Caco-2 (cell line): Measurements from ENCODE around the gene TEAD1. TPM values are rescaled to one million over a fixed set of nuclear protein-coding genes. Genes with fewer than 3 reads are reported as not detected.

ENCODE experiments used
- BruUV-seq: library from RNA; stranded (reverse); fragments of 400-500 nt; replicated peaks from 2 replicates; lab custom pipeline; 2021; lab: Mats Ljungman, UMichigan
- CTCF ChIA-PET: fragments of 300-600 bp; sonication (Branson Sonifier 250); formaldehyde crosslinking; loops from one replicate; lab custom pipeline; 2022; ENCODE audit warnings: antibody characterized with exemption; lab: Charles Lee
- POLR2A ChIA-PET: fragments of 300-600 bp; sonication (Branson Sonifier 250); formaldehyde crosslinking; loops from one replicate; lab custom pipeline; 2022; ENCODE audit warnings: antibody characterized with exemption; lab: Charles Lee
- DNase-seq, 2 experiments: peaks; one replicate each; pipeline versions ENCODE4 v3.0.0 to v3.0.0-alpha.2; 2020 to 2022
- H3K27me3 ChIP-seq: replicated peaks from 2 replicates; pipeline ENCODE4 v1.6.0; 2011; ENCODE audit warnings: low read length; ENCODE audit not compliant: control insufficient read depth, insufficient read depth
- H3K36me3 ChIP-seq: 2 replicates; pipeline ENCODE4 v1.5.1; 2011; ENCODE audit warnings: low read length; ENCODE audit not compliant: control insufficient read depth, insufficient read depth
- H3K4me1 ChIP-seq: fragments of 250-450 bp; sonication (Bioruptor Pico); 2 replicates; pipeline ENCODE4 v1.5.1; 2020; ENCODE audit warnings: mild to moderate bottlenecking
- H3K4me3 ChIP-seq: 2 replicates; pipeline ENCODE4 v1.5.1; 2011; ENCODE audit warnings: low read depth, mild to moderate bottlenecking, control low read depth, low read length
- H3K9me3 ChIP-seq: fragments of 250-450 bp; sonication (Bioruptor Pico); 2 replicates; pipeline ENCODE4 v1.5.1; 2020; ENCODE audit warnings: mild to moderate bottlenecking, moderate library complexity
- H3K27ac Mint-ChIP-seq: one replicate; pipeline ENCODE4 v1.8.0; 2022; ENCODE audit warnings: mixed read lengths; ENCODE audit not compliant: unreplicated experiment
- H3K27me3 Mint-ChIP-seq: one replicate; pipeline ENCODE4 v1.8.0; 2022; ENCODE audit warnings: mixed read lengths; ENCODE audit not compliant: insufficient read depth, unreplicated experiment
- H3K36me3 Mint-ChIP-seq: one replicate; pipeline ENCODE4 v1.8.0; 2022; ENCODE audit warnings: mild to moderate bottlenecking, mixed read lengths; ENCODE audit not compliant: insufficient read depth, unreplicated experiment
- H3K4me1 Mint-ChIP-seq: one replicate; pipeline ENCODE4 v1.8.0; 2022; ENCODE audit warnings: low read depth, mixed read lengths; ENCODE audit not compliant: unreplicated experiment
- H3K4me3 Mint-ChIP-seq: one replicate; pipeline ENCODE4 v1.8.0; 2022; ENCODE audit warnings: mild to moderate bottlenecking, moderate library complexity, mixed read lengths; ENCODE audit not compliant: unreplicated experiment
- H3K9me3 Mint-ChIP-seq: one replicate; pipeline ENCODE4 v1.8.0; 2022; ENCODE audit warnings: mixed read lengths; ENCODE audit not compliant: unreplicated experiment
- CTCF ChIP-seq, 2 experiments: fragments of 200-600 bp in 1 of 2; IDR thresholded peaks; 1 replicate in 1 of 2; 2 replicates in 1 of 2; pipeline versions ENCODE4 v1.5.1 to v1.8.0; 2011 to 2022; ENCODE audit warnings: antibody characterized with exemption in 1 of 2, control low read depth in 1 of 2, inconsistent platforms in 1 of 2, low read depth in 1 of 2, low read length in 1 of 2, mild to moderate bottlenecking in 1 of 2, moderate library complexity in 1 of 2; ENCODE audit not compliant: insufficient read depth in 1 of 2, severe bottlenecking in 1 of 2, unreplicated experiment in 1 of 2
- intact Hi-C: fragments of 100-400 bp; cut with micrococcal nuclease; formaldehyde crosslinking; loops from one replicate; pipeline ENCODE4 v1.10.0; 2022; ENCODE audit not compliant: unreplicated experiment
- total RNA-seq: library from RNA; stranded (reverse); gene quantifications from 2 replicates; pipeline ENCODE4 v1.2.3, GENCODE V29; 2022

Gene TEAD1
- total RNA-seq, 1 experiment from 2014 or later = 144 TPM

- H3K4me3 ChIP-seq = no peak overlapping the region
- H3K9me3 Mint-ChIP-seq = no peaks in the 10 kb centered on the region
- peaks cover 40% of the 10 kb centered on the region for H3K36me3 Mint-ChIP-seq
- peaks cover 71% of the 10 kb centered on the region for H3K4me1 Mint-ChIP-seq
- CTCF ChIA-PET = no interaction called here
- intact Hi-C loops = no loop called here
- no peaks in the 10 kb centered on the region for H3K36me3 ChIP-seq
- no peaks in the 10 kb centered on the region for H3K27me3 Mint-ChIP-seq
- POLR2A ChIA-PET = interaction anchor here (0.7 kb wide), 1 partner anchor 1169 kb away, joined by 3 read pairs; no protein-coding TSS in a partner anchor
- no peaks in the 10 kb centered on the region for H3K9me3 ChIP-seq
- BruUV-seq = no TSS peak
- H3K27ac Mint-ChIP-seq = peak overlapping the region; percentile 70
- H3K27me3 ChIP-seq = no peaks in the 10 kb centered on the region
- TF ChIP-seq CTCF (IDR thresholded peaks at IDR 0.05; ENCODE audit: insufficient read depth in 1 of 2, low read depth in 1 of 2, low read length in 1 of 2, severe bottlenecking in 1 of 2, unreplicated experiment in 1 of 2) = no peak
- peaks cover 60% of the 10 kb centered on the region for H3K4me1 ChIP-seq
- DNase-seq = no peak
- no peak overlapping the region for H3K4me3 Mint-ChIP-seq
These were observed 53.5 kb downstream of the TEAD1 start for GRCh38 chr11:12727563-12728211.

GRCh38 chr11:12728417-12728816, 54.2 kb downstream of the TEAD1 start:
- BruUV-seq = no TSS peak
- TF ChIP-seq CTCF (IDR thresholded peaks at IDR 0.05; ENCODE audit: insufficient read depth in 1 of 2, low read depth in 1 of 2, low read length in 1 of 2, severe bottlenecking in 1 of 2, unreplicated experiment in 1 of 2) = no peak
- H3K36me3 ChIP-seq = no peaks in the 10 kb centered on the region
- Mint-ChIP-seq H3K9me3 (no peaks in the 10 kb centered on the region), H3K4me1 (peaks cover 70% of the 10 kb centered on the region), H3K27ac (no peak overlapping the region), H3K4me3 (no peak overlapping the region), H3K36me3 (peaks cover 38% of the 10 kb centered on the region), H3K27me3 (no peaks in the 10 kb centered on the region)
- CTCF ChIA-PET = no interaction called here
- no peaks in the 10 kb centered on the region for H3K27me3 ChIP-seq
- no peak overlapping the region for H3K4me3 ChIP-seq
- DNase-seq = no peak
- POLR2A ChIA-PET = no interaction called here
- H3K4me1 ChIP-seq = peaks cover 60% of the 10 kb centered on the region
- no peaks in the 10 kb centered on the region for H3K9me3 ChIP-seq
- intact Hi-C loops = no loop called here

GRCh38 chr11:12729941-12730340, 55.7 kb downstream of the TEAD1 start:
- ChIA-PET CTCF (interaction anchor here (0.6 kb wide), 1 partner anchor 443 kb away, joined by 4 read pairs; no protein-coding TSS in a partner anchor), POLR2A (no interaction called here)
- Histone ChIP-seq H3K9me3 (no peaks in the 10 kb centered on the region), H3K36me3 (no peaks in the 10 kb centered on the region), H3K4me1 (peaks cover 48% of the 10 kb centered on the region), H3K27me3 (no peaks in the 10 kb centered on the region), H3K4me3 (no peak overlapping the region)
- no peak for TF ChIP-seq CTCF (IDR thresholded peaks at IDR 0.05; ENCODE audit: insufficient read depth in 1 of 2, low read depth in 1 of 2, low read length in 1 of 2, severe bottlenecking in 1 of 2, unreplicated experiment in 1 of 2)
- Mint-ChIP-seq H3K36me3 (peaks cover 23% of the 10 kb centered on the region), H3K27me3 (no peaks in the 10 kb centered on the region), H3K4me1 (peaks cover 55% of the 10 kb centered on the region), H3K9me3 (no peaks in the 10 kb centered on the region), H3K27ac (no peak overlapping the region), H3K4me3 (no peak overlapping the region)
- BruUV-seq = no TSS peak
- intact Hi-C loops = no loop called here
- no peak for DNase-seq
